ENCODE data around the gene CEP55. TPM values are rescaled to one million over a fixed set of nuclear protein-coding genes. Genes with fewer than 3 reads are reported as not detected.

Gene CEP55
- total and polyA plus RNA-seq, 2 of the 8 experiments (the other 6 are each of a cell fraction or from before 2014, with no cell fraction given) = 7.0 to 19.6 TPM

DNA sequence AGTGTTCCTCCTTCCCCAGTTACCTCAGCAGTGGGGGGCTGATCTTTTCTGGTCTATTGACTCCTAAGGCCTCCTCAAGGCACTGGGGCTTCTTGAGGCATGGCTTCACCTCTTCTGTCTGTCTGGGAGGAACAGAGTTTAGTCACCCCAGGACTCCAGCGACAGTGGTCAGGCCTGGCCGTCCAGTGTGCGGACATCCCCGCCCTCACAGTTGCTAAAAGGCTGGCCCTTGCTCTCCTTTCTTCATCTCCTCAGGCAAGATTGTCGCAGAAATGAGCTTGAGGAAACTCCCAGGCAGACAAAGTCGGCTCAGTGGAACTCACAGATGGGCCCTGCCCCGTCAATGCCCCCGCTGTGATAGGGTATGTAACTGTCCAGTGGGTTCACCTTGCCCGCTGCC is 63.1 kb downstream of the CEP55 start:
- Histone ChIP-seq H2BK20ac (ENCODE audit: low read length) (no peak overlapping the region), H3K4me3 (ENCODE audit: extremely low read depth in 1 of 4, insufficient read depth in 2 of 4, low read depth in 3 of 4, low read length in 4 of 4) (no peak overlapping the region), H3K79me2 (ENCODE audit: control insufficient read depth in 1 of 2, insufficient read depth in 2 of 2, low read length in 2 of 2) (no peaks in the 10 kb centered on the region), H2BK120ac (replicated peaks; ENCODE audit: low read depth, low read length) (no peak overlapping the region), H4K91ac (replicated peaks; ENCODE audit: insufficient read length, low read length) (no peak overlapping the region), H3K18ac (ENCODE audit: extremely low read depth, low read length) (no peak overlapping the region), H3K4ac (replicated peaks; ENCODE audit: insufficient read length, low read depth, low read length) (no peak overlapping the region), H4K20me1 (replicated peaks in 1 of 2; ENCODE audit: control insufficient read depth in 1 of 2, insufficient read depth in 2 of 2, low read length in 2 of 2) (no peaks in the 10 kb centered on the region), H2BK15ac (ENCODE audit: low read length) (no peak overlapping the region), H2BK12ac (ENCODE audit: low read depth, low read length) (no peak overlapping the region), H3K79me1 (ENCODE audit: low read depth, low read length) (no peaks in the 10 kb centered on the region), H3K23me2 (ENCODE audit: low read depth, low read length) (no peaks in the 10 kb centered on the region), H4K5ac (ENCODE audit: insufficient read length, low read depth, low read length) (no peak overlapping the region), H2AFZ (ENCODE audit: low read length) (no peak overlapping the region), H3K9me3 (ENCODE audit: insufficient read depth in 2 of 2, low read depth in 1 of 2, low read length in 1 of 2) (no peaks in the 10 kb centered on the region), H3K14ac (ENCODE audit: insufficient read length) (no peak overlapping the region), H3K56ac (replicated peaks; ENCODE audit: insufficient read length, low read depth, low read length) (no peak overlapping the region), H3K4me1 (replicated peaks in 1 of 4; ENCODE audit: control insufficient read depth in 3 of 4, insufficient read depth in 4 of 4, low read length in 3 of 4) (peaks cover 0 to 4% (median 1%) of the 10 kb centered on the region in 4 experiments; a peak in 2 of 7 replicates), H2AK5ac (ENCODE audit: low read depth, low read length) (no peak overlapping the region), H3K9ac (replicated peaks in 1 of 4; ENCODE audit: extremely low read depth in 1 of 4, low read depth in 3 of 4, low read length in 3 of 4) (no peak overlapping the region), H3K4me2 (ENCODE audit: insufficient read depth in 1 of 2, low read depth in 2 of 2, low read length in 2 of 2) (no peak overlapping the region), H3K23ac (ENCODE audit: insufficient read length) (no peak overlapping the region), H3K27me3 (replicated peaks in 1 of 4; ENCODE audit: control insufficient read depth in 3 of 4, extremely low read depth in 1 of 4, insufficient read depth in 3 of 4, low read length in 3 of 4) (peaks cover 0 to 5% (median 1%) of the 10 kb centered on the region in 4 experiments; a peak in 5 of 7 replicates), H2BK5ac (ENCODE audit: low read depth, low read length) (no peak overlapping the region), H3K36me3 (ENCODE audit: control insufficient read depth in 2 of 4, insufficient read depth in 4 of 4, low read length in 3 of 4) (no peaks in the 10 kb centered on the region), H4K8ac (ENCODE audit: extremely low read depth, insufficient read depth, low read length) (no peak overlapping the region), H3K27ac (ENCODE audit: low read depth, low read length) (no peak overlapping the region)
- CTCF ChIA-PET (ENCODE audit: partially characterized antibody) = interaction anchor here (1.0 to 1.1 kb wide), 3 partner anchors 14 to 125 kb away, joined by 3 to 4 read pairs (median 3); no protein-coding TSS in a partner anchor
- no peak for FAIRE-seq
- no peak for TF ChIP-seq CHD1 (IDR thresholded peaks at IDR 0.05; ENCODE audit: low read depth, low read length)
- TF ChIP-seq BACH1 (IDR thresholded peaks at IDR 0.05; ENCODE audit: low read length) = no peak
- TF ChIP-seq SRF (IDR thresholded peaks at IDR 0.05; ENCODE audit: low read depth, low read length) = no peak
- no peak for TF ChIP-seq POLR2A (IDR thresholded peaks at IDR 0.05; ENCODE audit: control extremely low read depth in 1 of 2, low read depth in 2 of 2, low read length in 2 of 2)
- TF ChIP-seq GTF2F1 (IDR thresholded peaks at IDR 0.05; ENCODE audit: borderline replicate concordance, low read depth, low read length) = no peak
- no peak for TF ChIP-seq RXRA (IDR thresholded peaks at IDR 0.05; ENCODE audit: insufficient read depth, low read depth, low read length)
- TF ChIP-seq SP4 (IDR thresholded peaks at IDR 0.05; ENCODE audit: low read length) = no peak
- TF ChIP-seq MAFK (IDR thresholded peaks at IDR 0.05; ENCODE audit: low read depth, low read length) = no peak
- TF ChIP-seq POU5F1 (IDR thresholded peaks at IDR 0.05; ENCODE audit: low read depth, low read length) = no peak
- no peak for TF ChIP-seq SUZ12 (IDR thresholded peaks at IDR 0.05; ENCODE audit: low read length)
- no peak for TF ChIP-seq TBP (IDR thresholded peaks at IDR 0.05; ENCODE audit: low read depth, low read length)
- TF ChIP-seq USF2 (IDR thresholded peaks at IDR 0.05; ENCODE audit: low read length) = no peak
- no peak for TF ChIP-seq RNF2 (IDR thresholded peaks at IDR 0.05; ENCODE audit: borderline replicate concordance, low read depth, low read length, missing control alignments, poor library complexity, severe bottlenecking)
- WGBS, 2 experiments (ENCODE audit: extremely low coverage in 1 of 2, insufficient coverage in 1 of 2, insufficient read length in 1 of 2, insufficient replicate concordance in 2 of 2, low coverage in 1 of 2, low lambda C conversion rate in 2 of 2, missing lambda C conversion rate in 1 of 2) = 93% methylated on average over 5 of the region's 9 CpGs; no CpG with 5 or more reads in 1 of the 2 experiments
- no peak for DNase-seq (ENCODE audit: low read depth in 1 of 2, low spot score in 2 of 2)
- POLR2A ChIA-PET (ENCODE audit: partially characterized antibody) = no interaction called here

Data from H1 (cell line).